ENCODE measurements around the gene MAD1L1.

Gene MAD1L1

DNA sequence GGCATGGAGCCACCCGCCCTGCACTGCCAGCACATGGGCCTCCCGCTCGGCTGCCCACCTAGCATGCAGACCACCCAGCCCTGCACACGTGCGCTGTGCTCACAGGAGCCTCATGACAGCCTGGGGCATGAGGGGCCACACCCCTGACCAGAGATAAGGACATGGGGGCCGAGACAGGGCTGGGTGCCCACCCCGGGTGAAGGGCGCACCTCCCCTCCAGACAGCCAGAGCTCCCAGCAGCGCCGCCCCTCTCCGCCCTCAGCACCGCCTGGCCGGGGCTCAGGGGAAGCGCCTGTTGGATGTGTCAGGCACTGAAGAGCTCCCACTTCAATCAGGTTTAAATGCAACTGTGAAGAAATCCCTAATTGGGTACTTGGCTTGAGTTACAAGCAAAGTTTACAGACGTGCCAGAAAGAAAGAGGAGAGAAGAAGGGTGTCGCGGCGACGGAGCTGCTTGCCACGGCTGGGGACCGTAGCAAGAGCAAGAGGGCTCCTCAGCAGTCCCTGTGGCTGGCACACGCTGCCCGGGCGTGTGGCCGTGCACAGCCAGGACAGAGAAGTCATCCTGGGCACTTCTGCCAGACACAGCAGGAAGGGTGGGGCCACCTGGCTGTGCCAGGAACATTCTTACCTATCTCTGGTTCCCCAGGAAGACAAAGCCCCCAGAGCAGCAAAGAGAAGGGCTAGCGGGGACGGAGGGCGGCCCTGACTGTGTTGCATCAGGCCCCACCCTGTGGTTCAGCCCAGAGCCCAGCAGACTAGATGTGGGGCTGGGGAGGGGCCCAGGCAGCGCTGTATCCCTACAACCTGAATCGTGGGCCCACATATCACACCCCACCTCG is 315.3 kb downstream of the MAD1L1 start:
- DNase-seq: peak; percentile 61

DNA sequence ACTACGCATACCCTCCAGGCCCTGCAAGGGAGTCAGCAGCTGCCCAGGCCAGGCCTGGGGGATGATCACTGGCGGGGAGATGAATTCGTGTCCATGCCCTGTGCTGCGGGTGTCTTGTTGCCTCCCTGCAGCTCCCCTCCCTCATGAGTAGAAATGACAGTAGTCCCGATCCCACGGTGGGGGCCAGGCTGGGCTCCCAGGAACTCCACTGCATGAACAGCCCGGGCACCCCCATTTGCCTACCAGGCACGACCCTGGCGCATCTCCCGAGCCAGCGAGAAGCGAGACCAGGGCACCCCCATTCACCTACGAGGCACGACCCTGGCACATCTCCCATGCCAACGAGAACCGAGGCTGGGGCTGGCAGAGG is 316.2 kb downstream of the MAD1L1 start:
- DNase-seq: no peak

GRCh38 chr7:1915956-1916600 is 316.7 kb downstream of the MAD1L1 start:
- DNase-seq: no peak

DNA sequence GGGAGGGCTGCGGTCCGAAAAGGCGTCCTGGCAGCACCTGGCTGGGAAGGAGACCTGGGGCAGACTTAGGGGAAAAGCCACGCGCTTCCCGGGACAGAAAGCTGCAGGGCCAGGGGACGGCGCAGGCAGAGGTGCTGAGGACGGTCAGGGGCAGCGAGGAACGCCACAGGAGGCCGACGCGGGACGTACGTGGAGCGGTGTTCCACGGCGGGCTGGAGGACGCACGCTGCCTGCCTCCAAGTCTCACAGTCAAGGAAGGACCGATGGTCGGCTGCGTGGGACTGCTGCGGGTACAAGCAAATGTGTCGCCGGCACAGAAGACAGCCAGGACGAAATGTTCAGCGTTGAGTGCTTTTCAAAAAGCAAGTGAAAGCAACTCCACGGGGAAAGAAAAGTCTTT is 317.4 kb downstream of the MAD1L1 start:
- DNase-seq: no peak

DNA sequence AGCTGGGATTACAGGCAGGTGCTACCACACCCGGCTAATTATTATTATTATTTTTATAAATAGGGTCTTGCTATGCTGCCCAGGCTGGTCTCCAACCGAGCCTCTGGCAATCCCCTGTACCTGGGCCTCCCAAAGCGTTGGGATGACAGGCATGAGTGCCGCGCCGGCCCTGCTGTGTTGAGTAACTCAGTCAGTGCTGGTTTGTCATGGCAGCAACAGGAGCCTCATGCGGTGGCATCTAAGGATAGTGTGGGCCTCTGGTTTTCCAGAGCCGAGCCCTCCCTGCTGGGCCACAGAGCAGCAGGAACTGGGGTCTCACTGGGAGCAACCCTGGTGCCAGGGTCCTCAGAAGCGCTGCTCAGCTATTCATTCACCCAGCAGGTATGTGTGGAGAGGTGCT is 318.0 kb downstream of the MAD1L1 start:
- DNase-seq: no peak

DNA sequence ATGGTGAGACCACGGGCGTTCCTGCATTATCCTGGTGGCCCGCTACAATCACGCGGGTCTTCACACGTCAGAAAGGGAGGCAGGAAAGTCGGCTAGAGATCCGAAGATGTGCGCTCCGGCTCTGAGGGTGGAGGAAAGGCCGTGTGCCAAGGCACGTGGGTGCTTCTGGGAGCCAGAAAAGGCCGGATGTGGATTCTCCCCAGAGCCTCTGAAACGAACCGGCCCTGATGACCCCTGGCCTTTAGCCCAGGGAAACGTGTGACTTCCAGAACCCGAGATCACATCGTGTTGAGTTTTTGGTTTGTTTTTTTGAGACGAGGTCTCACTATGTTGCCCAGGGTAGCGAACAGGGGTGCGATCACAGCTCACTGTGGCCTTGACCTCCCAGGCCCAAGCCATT is 318.4 kb downstream of the MAD1L1 start:
- DNase-seq: no peak

- no peak for DNase-seq
These were observed 319.1 kb downstream of the MAD1L1 start for GRCh38 chr7:1913466-1914282.

- peak; percentile 93 for DNase-seq
These were observed 319.9 kb downstream of the MAD1L1 start for GRCh38 chr7:1912593-1913465.

DNA sequence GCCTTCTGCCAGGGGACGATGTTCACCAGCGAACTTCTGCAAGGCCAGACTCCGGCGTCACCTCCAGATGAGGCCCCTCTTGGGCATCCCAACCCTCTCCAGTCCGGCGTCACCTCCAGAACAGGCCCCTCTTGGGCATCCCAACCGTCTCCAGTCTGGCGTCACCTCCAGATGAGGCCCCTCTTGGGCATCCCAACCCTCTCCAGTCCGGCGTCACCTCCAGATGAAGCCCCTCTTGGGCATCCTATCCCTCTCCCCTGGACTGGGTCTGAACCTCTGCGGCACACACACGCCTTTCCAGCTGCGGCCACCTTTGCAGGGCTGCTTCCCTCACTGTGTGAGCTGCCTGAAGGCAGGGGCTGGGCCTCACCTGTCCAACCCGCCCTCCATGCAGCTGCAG is 321.2 kb downstream of the MAD1L1 start:
- no peak for DNase-seq

GRCh38 chr7:1910827-1911226 is 321.9 kb downstream of the MAD1L1 start:
- no peak for DNase-seq

DNA sequence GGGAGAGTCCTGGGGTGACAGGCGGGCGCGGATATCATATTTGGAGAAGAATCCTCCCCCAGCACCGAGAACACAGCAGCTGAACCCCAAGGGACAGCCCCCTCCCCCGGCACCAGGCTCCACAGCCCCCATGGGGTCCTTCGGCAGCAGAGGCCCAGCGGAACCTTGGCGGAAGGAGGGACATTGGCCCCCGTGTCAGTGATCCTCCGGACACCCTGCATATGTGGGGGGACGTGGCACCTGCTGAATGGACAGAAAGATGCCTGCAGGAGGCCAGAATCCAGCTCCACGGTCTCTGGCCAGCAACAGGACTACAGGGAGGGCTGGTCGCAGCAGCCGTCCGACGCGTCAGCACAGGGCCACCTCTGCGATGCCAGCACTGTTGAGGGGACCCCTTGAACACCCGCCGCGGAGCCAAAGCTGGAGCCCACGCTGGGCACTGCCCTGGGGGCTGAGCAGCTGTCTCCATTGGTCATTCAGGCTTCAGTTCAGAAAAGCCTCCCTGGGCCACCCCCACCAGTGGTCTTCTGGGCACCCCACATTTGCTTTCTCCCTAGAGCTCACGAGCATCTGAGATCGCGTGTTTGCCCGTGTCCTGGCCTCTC is 322.6 kb downstream of the MAD1L1 start:
- no peak for DNase-seq

- no peak for DNase-seq
These were observed 323.3 kb downstream of the MAD1L1 start for GRCh38 chr7:1909476-1909875.

DNA sequence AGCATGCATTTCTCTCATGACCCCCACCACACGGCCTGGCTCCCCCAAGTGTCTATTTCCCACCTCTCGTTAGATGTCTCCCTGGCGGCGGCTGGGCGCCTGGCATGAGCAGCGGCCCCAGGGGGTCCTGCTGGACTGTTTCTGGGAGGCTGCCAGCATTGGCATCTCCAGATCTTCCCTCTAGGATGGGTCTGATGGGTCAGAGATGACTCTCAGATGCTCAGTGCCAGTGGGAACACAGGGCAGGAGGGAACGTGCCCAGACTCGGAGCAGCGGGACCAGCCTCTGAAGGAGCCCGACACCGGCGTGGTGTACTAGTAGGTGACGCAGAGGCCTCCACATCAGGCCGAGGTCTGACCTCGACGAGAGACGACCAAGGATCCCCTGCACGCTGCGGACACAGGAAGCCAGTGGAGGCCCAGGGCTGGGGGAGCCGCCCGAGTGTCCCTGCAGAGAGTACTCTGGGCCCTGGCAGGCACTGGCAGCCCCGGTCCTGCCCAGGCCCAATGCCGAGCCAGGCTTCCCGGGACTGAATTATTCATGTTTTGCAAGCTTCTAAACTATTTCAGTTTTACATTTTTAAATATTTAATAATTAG is 323.8 kb downstream of the MAD1L1 start:
- DNase-seq: no peak

GRCh38 chr7:1907751-1908365 is 324.9 kb downstream of the MAD1L1 start:
- DNase-seq: no peak

GRCh38 chr7:1906988-1907745 is 325.6 kb downstream of the MAD1L1 start:
- DNase-seq: no peak

DNA sequence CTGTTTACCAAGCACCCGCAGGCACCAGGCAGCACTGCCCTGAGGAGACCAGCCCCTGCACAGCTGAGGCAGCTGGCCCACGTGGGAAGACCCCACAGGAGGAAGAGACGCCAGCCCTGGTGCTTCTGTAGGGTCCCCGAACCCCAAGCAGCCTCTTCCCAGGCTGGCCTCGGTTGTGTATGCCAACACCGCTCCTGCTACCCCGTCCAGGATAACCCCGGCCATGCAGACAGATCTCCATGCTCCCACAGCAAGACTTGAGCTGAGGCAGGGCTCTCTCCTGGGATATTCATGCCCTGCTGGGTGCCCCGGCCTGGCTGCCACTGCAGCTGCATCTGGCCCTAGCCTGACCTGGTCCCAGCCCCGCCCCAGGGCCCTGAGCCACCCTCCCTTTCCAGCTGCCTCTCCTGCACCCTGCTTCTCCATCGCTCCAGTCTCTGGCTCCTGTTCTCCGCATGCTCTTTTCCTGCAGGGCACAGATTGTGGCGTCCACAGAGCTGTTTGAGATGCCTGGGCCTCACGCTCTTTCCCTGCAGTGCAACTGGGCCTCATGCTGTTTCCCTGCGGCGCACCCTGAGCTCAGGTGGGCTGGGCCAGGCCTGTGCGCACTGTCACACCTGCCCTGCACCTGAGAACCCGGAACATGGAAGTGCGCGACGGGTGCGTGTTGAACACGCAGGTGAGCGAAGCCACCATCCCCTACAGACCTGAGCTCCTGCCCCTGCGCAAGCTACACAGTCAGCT is 326.5 kb downstream of the MAD1L1 start:
- no peak for DNase-seq

- no peak for DNase-seq
These were observed 330.4 kb downstream of the MAD1L1 start for GRCh38 chr7:1902231-1902855.

GRCh38 chr7:1901431-1902210 is 331.1 kb downstream of the MAD1L1 start:
- no peak for DNase-seq

DNA sequence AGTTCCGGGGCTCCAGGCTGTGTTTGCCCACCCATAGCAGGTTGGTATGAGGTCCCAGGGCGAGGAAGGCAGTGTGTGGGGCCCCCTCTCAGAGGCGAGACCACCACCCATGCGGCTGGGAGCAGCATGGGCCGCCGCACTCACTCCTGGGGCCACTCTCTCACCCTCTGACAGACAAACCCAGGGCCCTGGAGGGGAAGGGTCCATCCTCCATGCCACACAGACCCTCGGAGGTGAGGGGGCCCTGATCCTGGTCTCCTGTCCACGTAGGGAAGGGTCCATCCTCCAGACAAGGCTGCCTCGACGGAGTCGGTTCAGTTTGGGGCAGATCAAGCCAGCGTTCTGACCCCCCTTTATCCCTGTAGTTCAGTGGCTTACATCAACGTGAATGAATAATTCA is 331.9 kb downstream of the MAD1L1 start:
- DNase-seq: no peak

All from fibroblast of skin of right biceps (primary cell).